Measurements from ENCODE around the gene PGM5.

Gene PGM5

GRCh38 chr9:68493541-68493940 lies 137.1 kb downstream of the PGM5 start:
- in situ Hi-C loops (cut with MboI; ENCODE audit: low sequenced_read_pairs): no loop called here

- in situ Hi-C loops (cut with MboI; ENCODE audit: low sequenced_read_pairs): no loop called here
Measured at GRCh38 chr9:68493958-68494577, 137.7 kb downstream of the PGM5 start.

GRCh38 chr9:68495247-68495646 lies 138.8 kb downstream of the PGM5 start:
- in situ Hi-C loops (cut with MboI; ENCODE audit: low sequenced_read_pairs): no loop called here

GRCh38 chr9:68496356-68496755 lies 139.9 kb downstream of the PGM5 start:
- in situ Hi-C loops (cut with MboI; ENCODE audit: low sequenced_read_pairs): no loop called here

GRCh38 chr9:68497629-68498028 lies 141.2 kb downstream of the PGM5 start:
- in situ Hi-C loops (cut with MboI; ENCODE audit: low sequenced_read_pairs): no loop called here

GRCh38 chr9:68498816-68499215 lies 142.4 kb downstream of the PGM5 start:
- in situ Hi-C loops (cut with MboI; ENCODE audit: low sequenced_read_pairs): no loop called here

- in situ Hi-C loops (cut with MboI; ENCODE audit: low sequenced_read_pairs): loop anchor here (10.0 kb wide), 1 partner anchor 64 kb away; no protein-coding TSS in a partner anchor
Measured at GRCh38 chr9:68500457-68501381, 144.3 kb downstream of the PGM5 start.

- in situ Hi-C loops (cut with MboI; ENCODE audit: low sequenced_read_pairs): loop anchor here (10.0 kb wide), 1 partner anchor 63 kb away; no protein-coding TSS in a partner anchor
Measured at GRCh38 chr9:68502279-68502678, 145.9 kb downstream of the PGM5 start.

- in situ Hi-C loops (cut with MboI; ENCODE audit: low sequenced_read_pairs): loop anchor here (10.0 kb wide), 1 partner anchor 59 kb away; no protein-coding TSS in a partner anchor
Measured at GRCh38 chr9:68505681-68506409, 149.4 kb downstream of the PGM5 start.

- in situ Hi-C loops (cut with MboI; ENCODE audit: low sequenced_read_pairs): loop anchor here (10.0 kb wide), 1 partner anchor 58 kb away; no protein-coding TSS in a partner anchor
Measured at GRCh38 chr9:68506551-68506950, 150.1 kb downstream of the PGM5 start.

- in situ Hi-C loops (cut with MboI; ENCODE audit: low sequenced_read_pairs): loop anchor here (10.0 kb wide), 1 partner anchor 58 kb away; no protein-coding TSS in a partner anchor
Measured at GRCh38 chr9:68507130-68507805, 150.9 kb downstream of the PGM5 start.

GRCh38 chr9:68507806-68508145 lies 151.4 kb downstream of the PGM5 start:
- in situ Hi-C loops (cut with MboI; ENCODE audit: low sequenced_read_pairs): loop anchor here (10.0 kb wide), 1 partner anchor 57 kb away; no protein-coding TSS in a partner anchor

GRCh38 chr9:68508547-68508946 lies 152.1 kb downstream of the PGM5 start:
- in situ Hi-C loops (cut with MboI; ENCODE audit: low sequenced_read_pairs): loop anchor here (10.0 kb wide), 1 partner anchor 56 kb away; no protein-coding TSS in a partner anchor

- in situ Hi-C loops (cut with MboI; ENCODE audit: low sequenced_read_pairs): loop anchor here (10.0 kb wide), 1 partner anchor 55 kb away; no protein-coding TSS in a partner anchor
Measured at GRCh38 chr9:68509689-68510088, 153.3 kb downstream of the PGM5 start.

GRCh38 chr9:68513385-68513784 lies 157.0 kb downstream of the PGM5 start:
- in situ Hi-C loops (cut with MboI; ENCODE audit: low sequenced_read_pairs): no loop called here

- in situ Hi-C loops (cut with MboI; ENCODE audit: low sequenced_read_pairs): no loop called here
Measured at GRCh38 chr9:68513981-68514380, 157.6 kb downstream of the PGM5 start.

GRCh38 chr9:68515326-68516017 lies 159.1 kb downstream of the PGM5 start:
- in situ Hi-C loops (cut with MboI; ENCODE audit: low sequenced_read_pairs): no loop called here

- in situ Hi-C loops (cut with MboI; ENCODE audit: low sequenced_read_pairs): no loop called here
Measured at GRCh38 chr9:68522131-68522530, 165.7 kb downstream of the PGM5 start.

GRCh38 chr9:68522954-68523353 lies 166.5 kb downstream of the PGM5 start:
- in situ Hi-C loops (cut with MboI; ENCODE audit: low sequenced_read_pairs): no loop called here

All from HL-60/S4 treated with retinoic acid at 250 ng/mL for 4 days and 3 days (cell line).